GM23338 (cell line): ENCODE results near the gene NABP1. TPM values are rescaled to one million over a fixed set of nuclear protein-coding genes. Genes with fewer than 3 reads are reported as not detected.

Experiments used
- ATAC-seq: fragments of 200-7000 bp; cut with Tn5 transposase; 3 replicates; pipeline ENCODE4 v1.9.1; 2020
- DNase-seq: peaks from one replicate; pipeline ENCODE4 v3.0.0-alpha.2; 2015; ENCODE audit warnings: low spot score
- H2AFZ ChIP-seq: fragments of 200-600 bp; sonication (generic); 2 replicates; pipeline ENCODE4 v1.8.0; 2016; ENCODE audit warnings: antibody characterized with exemption, mild to moderate bottlenecking, moderate library complexity
- H3F3A ChIP-seq: fragments of 200-600 bp; sonication (generic); replicated peaks from 2 replicates; pipeline ENCODE4 v1.8.0; 2017; ENCODE audit warnings: antibody characterized with exemption, mixed run types, low read depth
- H3K27ac ChIP-seq: fragments of 200-600 bp; sonication (generic); 2 replicates; pipeline ENCODE4 v1.6.1; 2016; ENCODE audit warnings: low read depth
- H3K27me3 ChIP-seq: fragments of 200-600 bp; sonication (generic); 2 replicates; pipeline ENCODE4 v1.8.0; 2016; ENCODE audit warnings: mild to moderate bottlenecking, mixed run types, moderate library complexity; ENCODE audit not compliant: insufficient read depth
- H3K36me3 ChIP-seq: fragments of 200-600 bp; sonication (generic); 2 replicates; pipeline ENCODE4 v1.8.0; 2016; ENCODE audit warnings: mild to moderate bottlenecking; ENCODE audit not compliant: insufficient read depth
- H3K4me1 ChIP-seq: fragments of 200-600 bp; sonication (generic); 2 replicates; pipeline ENCODE4 v1.8.0; 2016; ENCODE audit warnings: mild to moderate bottlenecking, moderate library complexity; ENCODE audit not compliant: insufficient read depth
- H3K4me2 ChIP-seq: fragments of 200-600 bp; sonication (generic); 2 replicates; pipeline ENCODE4 v1.7.1; 2017; ENCODE audit warnings: mixed run types
- H3K4me3 ChIP-seq: fragments of 200-600 bp; sonication (generic); 2 replicates; pipeline ENCODE4 v1.6.1; 2016; ENCODE audit warnings: mixed run types
- H3K79me2 ChIP-seq: fragments of 200-600 bp; sonication (generic); replicated peaks from 2 replicates; pipeline ENCODE4 v1.8.0; 2017; ENCODE audit warnings: mild to moderate bottlenecking; ENCODE audit not compliant: insufficient read depth
- H3K9me2 ChIP-seq: fragments of 200-600 bp; sonication (generic); 2 replicates; pipeline ENCODE4 v1.8.0; 2017; ENCODE audit not compliant: insufficient read depth
- H4K20me1 ChIP-seq: fragments of 200-600 bp; sonication (generic); replicated peaks from 2 replicates; pipeline ENCODE4 v1.8.0; 2017; ENCODE audit warnings: mild to moderate bottlenecking; ENCODE audit not compliant: insufficient read depth
- H3K27ac Mint-ChIP-seq: 2 replicates; pipeline ENCODE4 v1.8.0; 2020; ENCODE audit warnings: inconsistent platforms, mild to moderate bottlenecking, moderate library complexity, mixed read lengths
- H3K27me3 Mint-ChIP-seq: 3 replicates; pipeline ENCODE4 v1.8.0; 2022; ENCODE audit warnings: low read depth, mild to moderate bottlenecking, moderate library complexity, mixed read lengths, inconsistent platforms; ENCODE audit not compliant: insufficient read depth, poor library complexity
- H3K36me3 Mint-ChIP-seq: 3 replicates; pipeline ENCODE4 v1.8.0; 2021; ENCODE audit warnings: low read depth, mild to moderate bottlenecking, inconsistent platforms, moderate library complexity, mixed read lengths
- H3K4me1 Mint-ChIP-seq: 3 replicates; pipeline ENCODE4 v1.8.0; 2020; ENCODE audit warnings: mild to moderate bottlenecking, inconsistent platforms, mixed read lengths
- H3K4me3 Mint-ChIP-seq: 3 replicates; pipeline ENCODE4 v1.8.0; 2021; ENCODE audit warnings: moderate library complexity, mild to moderate bottlenecking, inconsistent platforms, mixed read lengths
- H3K9me3 Mint-ChIP-seq: 3 replicates; pipeline ENCODE4 v1.8.0; 2020; ENCODE audit warnings: moderate library complexity, mild to moderate bottlenecking, inconsistent platforms, mixed read lengths
- CREB1 ChIP-seq: fragments of 250-450 bp; sonication (Bioruptor Pico); IDR thresholded peaks from 2 replicates; pipeline ENCODE4 v1.5.0; 2020; ENCODE audit warnings: low read depth, mild to moderate bottlenecking, moderate library complexity
- CTCF ChIP-seq, 2 experiments: fragments of 200-600 bp in 1 of 2; sonication (generic) in 1 of 2; conservative IDR thresholded peaks; 2 replicates each; pipeline versions ENCODE4 v1.5.1 to v1.6.1; 2016 to 2017; ENCODE audit warnings: antibody characterized with exemption in 2 of 2, low read depth in 2 of 2, mild to moderate bottlenecking in 2 of 2, moderate library complexity in 1 of 2
- EZH2 ChIP-seq: fragments of 200-600 bp; sonication (generic); IDR thresholded peaks from one replicate; pipeline ENCODE4 v1.8.0; 2017; ENCODE audit warnings: antibody characterized with exemption, mild to moderate bottlenecking, low read depth; ENCODE audit not compliant: unreplicated experiment
- EZH2phosphoT487 ChIP-seq: fragments of 200-600 bp; sonication (generic); IDR thresholded peaks from one replicate; pipeline ENCODE4 v1.8.1; 2018; ENCODE audit warnings: antibody characterized with exemption; ENCODE audit not compliant: unreplicated experiment
- JUNB ChIP-seq: IDR thresholded peaks from one replicate; pipeline ENCODE4 v1.6.1; 2016; ENCODE audit warnings: antibody characterized with exemption; ENCODE audit not compliant: unreplicated experiment
- NANOG ChIP-seq: IDR thresholded peaks from 2 replicates; pipeline ENCODE4 v1.6.1; 2016; ENCODE audit warnings: antibody characterized with exemption, borderline replicate concordance
- STAT1 ChIP-seq: IDR thresholded peaks from one replicate; pipeline ENCODE4 v1.6.1; 2016; ENCODE audit warnings: antibody characterized with exemption; ENCODE audit not compliant: unreplicated experiment
- ZNF462 ChIP-seq: fragments of 250-450 bp; sonication (Bioruptor Pico); IDR thresholded peaks from 2 replicates; pipeline ENCODE4 v1.5.0; 2020; ENCODE audit warnings: mild to moderate bottlenecking, moderate library complexity
- polyA plus RNA-seq: library from polyadenylated mRNA; unstranded; fragments of >200 nt; fragmentation: Nextera tagmentation; extraction: Ambion mirVana; gene quantifications from 2 replicates; pipeline ENCODE4 v1.2.1, GENCODE V29; 2016
- total RNA-seq: library from RNA; depleted of rRNA; stranded (reverse); fragments of >200 nt; shearing (Covaris generic); gene quantifications from 2 replicates; pipeline ENCODE4 v1.2.3, GENCODE V29; 2014
- TF ChIP-seq, protein P1 (sequence below): IDR thresholded peaks from one replicate; pipeline ENCODE4 v1.6.1; 2018; ENCODE audit warnings: antibody characterized with exemption; ENCODE audit not compliant: unreplicated experiment
- TF ChIP-seq, protein P2 (sequence below): IDR thresholded peaks from 2 replicates; pipeline ENCODE4 v1.6.1; 2016; ENCODE audit warnings: antibody characterized with exemption

Gene NABP1
- total and polyA plus RNA-seq, 2 experiments from 2014 or later = 5.2 to 5.6 TPM

DNA sequence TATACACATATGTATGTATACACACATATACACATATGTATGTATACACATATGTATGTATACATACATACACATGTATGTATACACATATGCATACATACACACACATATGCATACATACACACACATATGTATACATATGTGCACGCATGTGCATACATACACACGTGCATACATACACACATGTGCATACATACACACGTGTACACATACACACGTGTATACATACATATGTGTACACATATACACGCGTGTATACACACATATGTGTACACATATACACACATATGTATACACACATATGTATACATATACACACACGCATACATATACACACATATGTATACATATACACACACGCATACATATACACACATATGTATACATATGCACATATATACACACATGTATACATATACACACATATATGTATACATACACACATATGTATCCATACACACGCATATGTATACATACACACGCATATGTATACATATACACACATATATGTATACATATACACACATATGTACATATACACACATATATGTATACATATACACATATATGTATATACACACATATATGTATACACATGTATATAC is 21.5 kb downstream of the NABP1 start:
- ATAC-seq (no peak), DNase-seq (no peak)
- Histone ChIP-seq H2AFZ (no peak overlapping the region), H3K79me2 (no peaks in the 10 kb centered on the region), H3K27ac (no peak overlapping the region), H3K4me2 (no peak overlapping the region), H3F3A (peaks cover 6% of the 10 kb centered on the region), H3K9me2 (peaks cover 6% of the 10 kb centered on the region; the same call in 1 of the 2 replicates), H3K4me3 (no peak overlapping the region), H4K20me1 (no peaks in the 10 kb centered on the region), H3K36me3 (no peaks in the 10 kb centered on the region), H3K4me1 (no peaks in the 10 kb centered on the region), H3K27me3 (no peaks in the 10 kb centered on the region)
- TF ChIP-seq ZNF462 (CRISPR knock-in tag) = no peak
- TF ChIP-seq CREB1 (CRISPR knock-in tag) = no peak
- TF ChIP-seq, protein P1, sequence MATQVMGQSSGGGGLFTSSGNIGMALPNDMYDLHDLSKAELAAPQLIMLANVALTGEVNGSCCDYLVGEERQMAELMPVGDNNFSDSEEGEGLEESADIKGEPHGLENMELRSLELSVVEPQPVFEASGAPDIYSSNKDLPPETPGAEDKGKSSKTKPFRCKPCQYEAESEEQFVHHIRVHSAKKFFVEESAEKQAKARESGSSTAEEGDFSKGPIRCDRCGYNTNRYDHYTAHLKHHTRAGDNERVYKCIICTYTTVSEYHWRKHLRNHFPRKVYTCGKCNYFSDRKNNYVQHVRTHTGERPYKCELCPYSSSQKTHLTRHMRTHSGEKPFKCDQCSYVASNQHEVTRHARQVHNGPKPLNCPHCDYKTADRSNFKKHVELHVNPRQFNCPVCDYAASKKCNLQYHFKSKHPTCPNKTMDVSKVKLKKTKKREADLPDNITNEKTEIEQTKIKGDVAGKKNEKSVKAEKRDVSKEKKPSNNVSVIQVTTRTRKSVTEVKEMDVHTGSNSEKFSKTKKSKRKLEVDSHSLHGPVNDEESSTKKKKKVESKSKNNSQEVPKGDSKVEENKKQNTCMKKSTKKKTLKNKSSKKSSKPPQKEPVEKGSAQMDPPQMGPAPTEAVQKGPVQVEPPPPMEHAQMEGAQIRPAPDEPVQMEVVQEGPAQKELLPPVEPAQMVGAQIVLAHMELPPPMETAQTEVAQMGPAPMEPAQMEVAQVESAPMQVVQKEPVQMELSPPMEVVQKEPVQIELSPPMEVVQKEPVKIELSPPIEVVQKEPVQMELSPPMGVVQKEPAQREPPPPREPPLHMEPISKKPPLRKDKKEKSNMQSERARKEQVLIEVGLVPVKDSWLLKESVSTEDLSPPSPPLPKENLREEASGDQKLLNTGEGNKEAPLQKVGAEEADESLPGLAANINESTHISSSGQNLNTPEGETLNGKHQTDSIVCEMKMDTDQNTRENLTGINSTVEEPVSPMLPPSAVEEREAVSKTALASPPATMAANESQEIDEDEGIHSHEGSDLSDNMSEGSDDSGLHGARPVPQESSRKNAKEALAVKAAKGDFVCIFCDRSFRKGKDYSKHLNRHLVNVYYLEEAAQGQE = no peak
- no peak for TF ChIP-seq NANOG
- no peak for TF ChIP-seq STAT1
- TF ChIP-seq, protein P2, sequence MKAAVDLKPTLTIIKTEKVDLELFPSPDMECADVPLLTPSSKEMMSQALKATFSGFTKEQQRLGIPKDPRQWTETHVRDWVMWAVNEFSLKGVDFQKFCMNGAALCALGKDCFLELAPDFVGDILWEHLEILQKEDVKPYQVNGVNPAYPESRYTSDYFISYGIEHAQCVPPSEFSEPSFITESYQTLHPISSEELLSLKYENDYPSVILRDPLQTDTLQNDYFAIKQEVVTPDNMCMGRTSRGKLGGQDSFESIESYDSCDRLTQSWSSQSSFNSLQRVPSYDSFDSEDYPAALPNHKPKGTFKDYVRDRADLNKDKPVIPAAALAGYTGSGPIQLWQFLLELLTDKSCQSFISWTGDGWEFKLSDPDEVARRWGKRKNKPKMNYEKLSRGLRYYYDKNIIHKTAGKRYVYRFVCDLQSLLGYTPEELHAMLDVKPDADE = no peak
- no peak for TF ChIP-seq EZH2phosphoT487
- no peak for TF ChIP-seq EZH2
- TF ChIP-seq CTCF (conservative IDR thresholded peaks at IDR 0.05; ENCODE audit: low read depth in 2 of 2) = no peak
- TF ChIP-seq JUNB = no peak
- Mint-ChIP-seq H3K36me3 (no peaks in the 10 kb centered on the region), H3K4me1 (peaks cover 3% of the 10 kb centered on the region; the same call in 2 of the 3 replicates), H3K9me3 (peaks cover 12% of the 10 kb centered on the region; the same call in 2 of the 3 replicates), H3K27me3 (no peaks in the 10 kb centered on the region), H3K4me3 (no peak overlapping the region), H3K27ac (no peak overlapping the region)
